Natural killer cell (primary cell): Measurements from ENCODE around the gene TLE3. TPM values are rescaled to one million over a fixed set of nuclear protein-coding genes. Genes with fewer than 3 reads are reported as not detected.

ENCODE experiments used
- ATAC-seq, 3 donors: fragments of 150-1000 bp in 2 of 3; fragments of 200-7000 bp in 1 of 3; cut with Tn5 transposase; 1 replicate in 1 of 3; 2 replicates in 2 of 3; pipeline ENCODE4 v1.10.0; 2021; ENCODE audit warnings: mild to moderate bottlenecking in 2 of 3, moderate library complexity in 2 of 3
- DNase-seq, 2 donors: peaks; one replicate each; pipeline versions ENCODE4 v3.0.0 to v3.0.0-alpha.2; 2013 to 2021; ENCODE audit warnings: mixed read lengths in 1 of 2
- H3K27ac ChIP-seq: one replicate; pipeline ENCODE4 v1.5.1; 2013; ENCODE audit warnings: mild to moderate bottlenecking, low read length
- H3K27me3 ChIP-seq: one replicate; pipeline ENCODE4 v1.6.1; 2013; ENCODE audit warnings: low read length; ENCODE audit not compliant: control insufficient read depth, insufficient read depth
- H3K36me3 ChIP-seq: one replicate; pipeline ENCODE4 v1.6.1; 2013; ENCODE audit warnings: low read length; ENCODE audit not compliant: control insufficient read depth, insufficient read depth
- H3K4me1 ChIP-seq: one replicate; pipeline ENCODE4 v1.6.1; 2013; ENCODE audit warnings: low read length; ENCODE audit not compliant: control insufficient read depth, insufficient read depth
- H3K4me3 ChIP-seq: one replicate; pipeline ENCODE4 v1.5.1; 2013; ENCODE audit warnings: low read length
- H3K9me3 ChIP-seq: one replicate; pipeline ENCODE4 v1.6.1; 2013; ENCODE audit warnings: low read length; ENCODE audit not compliant: control insufficient read depth, insufficient read depth
- H3K27ac Mint-ChIP-seq, 2 donors: one replicate each; pipeline ENCODE4 v1.8.0; 2022; ENCODE audit warnings: mild to moderate bottlenecking in 2 of 2, mixed read lengths in 2 of 2, moderate library complexity in 1 of 2
- H3K27me3 Mint-ChIP-seq, 2 donors: one replicate each; pipeline ENCODE4 v1.8.0; 2022; ENCODE audit warnings: low read depth in 2 of 2, mixed read lengths in 2 of 2
- H3K36me3 Mint-ChIP-seq: one replicate; pipeline ENCODE4 v1.8.0; 2022; ENCODE audit warnings: mixed read lengths
- H3K4me1 Mint-ChIP-seq, 2 donors: one replicate each; pipeline ENCODE4 v1.8.0; 2022; ENCODE audit warnings: mixed read lengths in 2 of 2
- H3K4me3 Mint-ChIP-seq: one replicate; pipeline ENCODE4 v1.8.0; 2022; ENCODE audit warnings: mild to moderate bottlenecking, moderate library complexity, mixed read lengths
- H3K9me3 Mint-ChIP-seq, 2 donors: one replicate each; pipeline ENCODE4 v1.8.0; 2022; ENCODE audit warnings: mixed read lengths in 2 of 2
- WGBS: methylation state at CpG from one replicate; pipeline ENCODE4 v1.1.7; 2013; ENCODE audit warnings: missing lambda C conversion rate; ENCODE audit not compliant: insufficient coverage; 5-methylcytosine and 5-hydroxymethylcytosine counted together
- intact Hi-C: fragments of 100-400 bp; cut with micrococcal nuclease; formaldehyde crosslinking; loops from one replicate; pipeline ENCODE4 v1.14.2; 2022
- total RNA-seq, 4 donors: library from RNA; stranded (reverse); fragments of 120-200 nt in 1 of 4; gene quantifications; one replicate each; pipeline versions ENCODE4 v1.2.3 to v1.2.4, GENCODE V29; 2013 to 2022
- TF ChIP-seq, protein P1 (sequence below): fragments of 200-600 bp; IDR thresholded peaks from one replicate; pipeline ENCODE4 v1.8.0; 2022; ENCODE audit warnings: antibody characterized with exemption

Gene TLE3
- total RNA-seq, 3 donors from 2014 or later (not counting 1 experiment from before 2014, with no cell fraction given): 32.1 to 94.9 (median 36.7) TPM

DNA sequence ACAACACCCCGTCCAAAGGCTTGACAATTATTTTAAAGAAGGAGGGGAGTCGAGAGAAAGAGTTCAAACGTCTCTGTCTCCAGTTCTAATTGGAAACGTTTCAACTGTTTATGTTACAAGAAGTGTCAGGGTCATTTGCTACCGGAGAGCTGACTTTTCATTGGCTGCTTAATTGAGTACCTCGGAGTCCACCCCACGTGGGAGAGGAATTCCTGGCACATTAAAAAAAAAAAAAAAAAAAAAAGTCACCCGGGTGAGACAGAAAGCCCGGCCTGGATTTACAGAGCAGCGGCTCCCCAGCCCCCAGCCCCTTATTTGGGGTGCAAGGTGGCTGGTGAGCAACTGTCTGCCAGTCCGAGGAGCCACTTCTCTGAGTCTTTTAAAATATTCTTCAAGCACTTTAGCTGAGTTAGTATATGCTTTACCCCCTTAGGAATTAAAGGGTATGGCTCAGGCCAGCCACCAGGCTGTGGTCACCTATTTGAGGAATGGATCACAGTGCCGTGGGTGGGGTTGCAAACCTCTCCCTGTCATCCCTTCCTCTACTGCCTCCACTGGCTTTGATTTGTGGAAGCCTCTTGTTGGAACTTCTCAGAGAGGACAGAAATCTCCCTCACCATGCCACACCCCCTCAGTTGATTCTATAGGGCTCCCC, 3.9 kb upstream of the TLE3 start:
- H3K4me1 Mint-ChIP-seq: peaks cover 34 to 44% of the 10 kb centered on the region in 2 donors
- peaks cover 23% of the 10 kb centered on the region for H3K27me3 ChIP-seq
- H3K27ac ChIP-seq: no peak overlapping the region
- ATAC-seq (no peak), DNase-seq (no peak)
- H3K36me3 ChIP-seq: no peaks in the 10 kb centered on the region
- H3K9me3 ChIP-seq: no peaks in the 10 kb centered on the region
- H3K4me3 ChIP-seq: no peak overlapping the region
- peaks cover 52 to 55% of the 10 kb centered on the region in 2 donors for H3K27me3 Mint-ChIP-seq
- H3K9me3 Mint-ChIP-seq: no peaks in the 10 kb centered on the region
- no peak overlapping the region for H3K27ac Mint-ChIP-seq
- H3K4me3 Mint-ChIP-seq: no peak overlapping the region
- WGBS: 28% methylated on average over 10 of the region's 12 CpGs
- intact Hi-C loops: no loop called here
- H3K36me3 Mint-ChIP-seq: no peaks in the 10 kb centered on the region
- peaks cover 36% of the 10 kb centered on the region for H3K4me1 ChIP-seq
- TF ChIP-seq, protein P1, sequence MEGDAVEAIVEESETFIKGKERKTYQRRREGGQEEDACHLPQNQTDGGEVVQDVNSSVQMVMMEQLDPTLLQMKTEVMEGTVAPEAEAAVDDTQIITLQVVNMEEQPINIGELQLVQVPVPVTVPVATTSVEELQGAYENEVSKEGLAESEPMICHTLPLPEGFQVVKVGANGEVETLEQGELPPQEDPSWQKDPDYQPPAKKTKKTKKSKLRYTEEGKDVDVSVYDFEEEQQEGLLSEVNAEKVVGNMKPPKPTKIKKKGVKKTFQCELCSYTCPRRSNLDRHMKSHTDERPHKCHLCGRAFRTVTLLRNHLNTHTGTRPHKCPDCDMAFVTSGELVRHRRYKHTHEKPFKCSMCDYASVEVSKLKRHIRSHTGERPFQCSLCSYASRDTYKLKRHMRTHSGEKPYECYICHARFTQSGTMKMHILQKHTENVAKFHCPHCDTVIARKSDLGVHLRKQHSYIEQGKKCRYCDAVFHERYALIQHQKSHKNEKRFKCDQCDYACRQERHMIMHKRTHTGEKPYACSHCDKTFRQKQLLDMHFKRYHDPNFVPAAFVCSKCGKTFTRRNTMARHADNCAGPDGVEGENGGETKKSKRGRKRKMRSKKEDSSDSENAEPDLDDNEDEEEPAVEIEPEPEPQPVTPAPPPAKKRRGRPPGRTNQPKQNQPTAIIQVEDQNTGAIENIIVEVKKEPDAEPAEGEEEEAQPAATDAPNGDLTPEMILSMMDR: no peak

DNA sequence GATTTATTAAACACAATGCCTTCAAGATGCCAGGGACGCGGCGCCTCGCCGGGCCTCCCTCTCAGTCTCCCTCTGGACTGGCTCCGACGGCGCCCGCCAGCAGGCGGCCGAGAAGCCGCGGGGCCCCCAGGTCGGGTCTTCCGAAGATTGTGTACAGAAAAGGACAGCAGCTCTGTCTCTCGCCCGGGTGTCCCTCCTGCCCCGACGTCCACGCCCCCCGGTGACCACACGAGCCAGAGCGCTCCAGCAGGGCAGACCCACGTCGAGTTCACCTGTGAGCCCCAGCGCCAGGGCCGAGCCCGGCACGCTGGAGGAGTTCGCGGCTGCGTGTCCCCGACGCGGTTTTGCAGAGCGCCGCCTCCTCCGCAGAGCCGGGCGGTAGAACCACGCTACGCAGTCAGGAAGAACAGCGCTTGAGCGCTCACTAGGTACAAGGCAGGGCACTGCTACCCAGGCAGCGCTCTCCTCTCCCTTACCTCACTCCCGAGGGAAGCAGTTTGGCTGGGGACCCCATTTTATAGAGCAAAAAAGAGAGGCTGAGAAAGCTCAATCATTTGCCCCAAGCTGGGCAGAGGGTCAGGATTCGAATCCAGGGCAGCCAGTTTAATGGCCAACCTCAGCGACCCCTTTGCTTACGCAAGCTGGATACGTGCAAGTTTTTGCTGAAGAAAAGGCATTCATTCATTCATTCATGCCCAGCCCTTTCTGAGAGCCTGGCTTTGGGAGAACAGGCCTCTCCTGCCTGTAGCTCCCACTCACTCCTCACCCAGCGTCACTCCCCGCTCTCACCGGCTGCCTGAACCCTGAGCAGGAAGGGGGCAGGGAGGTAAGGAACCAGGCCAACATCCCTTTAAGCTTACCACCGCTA, 3.0 kb upstream of the TLE3 start:
- Histone ChIP-seq H3K9me3 (no peaks in the 10 kb centered on the region), H3K27me3 (peaks cover 28% of the 10 kb centered on the region), H3K4me3 (peak overlapping the region; percentile 21), H3K36me3 (no peaks in the 10 kb centered on the region), H3K27ac (no peak overlapping the region), H3K4me1 (peaks cover 45% of the 10 kb centered on the region)
- WGBS: 5% methylated on average over 53 of the region's 54 CpGs
- DNase-seq (peak; percentile 55 to 88), ATAC-seq (peak; percentile 30 to 38 (median 33))
- Mint-ChIP-seq H3K36me3 (no peaks in the 10 kb centered on the region), H3K4me1 (peaks cover 38 to 49% of the 10 kb centered on the region in 2 donors), H3K27me3 (peaks cover 43 to 52% of the 10 kb centered on the region in 2 donors), H3K4me3 (peak overlapping the region; percentile 98), H3K9me3 (no peaks in the 10 kb centered on the region), H3K27ac (peak overlapping the region; percentile 68 to 100)
- intact Hi-C loops: no loop called here
- TF ChIP-seq, protein P1: no peak

GRCh38 chr15:70099967-70100473, 2.3 kb upstream of the TLE3 start:
- H3K9me3 Mint-ChIP-seq: no peaks in the 10 kb centered on the region
- peak in 1 of 2 donors; percentile 56 for DNase-seq
- Histone ChIP-seq H3K4me3 (peak overlapping the region; percentile 21), H3K36me3 (no peaks in the 10 kb centered on the region), H3K27me3 (peaks cover 31% of the 10 kb centered on the region), H3K9me3 (no peaks in the 10 kb centered on the region), H3K4me1 (peaks cover 52% of the 10 kb centered on the region), H3K27ac (no peak overlapping the region)
- H3K4me1 Mint-ChIP-seq: peaks cover 38 to 53% of the 10 kb centered on the region in 2 donors
- intact Hi-C loops: loop anchor here (1.0 to 10.0 kb wide), 9 partner anchors 42 to 665 kb away; partner anchors contain the start of genes RPLP1 and UACA
- TF ChIP-seq, protein P1: no peak
- peak overlapping the region; percentile 91 to 100 for H3K27ac Mint-ChIP-seq
- no peak for ATAC-seq
- WGBS: under 1% methylated on average over 16 of the region's 17 CpGs
- H3K4me3 Mint-ChIP-seq: peak overlapping the region; percentile 98
- peaks cover 37 to 51% of the 10 kb centered on the region in 2 donors for H3K27me3 Mint-ChIP-seq
- no peaks in the 10 kb centered on the region for H3K36me3 Mint-ChIP-seq
